Neural progenitor cell (in vitro differentiated cells): ENCODE data around the gene DDX24. TPM values are rescaled to one million over a fixed set of nuclear protein-coding genes. Genes with fewer than 3 reads are reported as not detected.

Source experiments
- DNase-seq: peaks from one replicate; pipeline ENCODE4 v3.0.0-alpha.2; 2016; ENCODE audit warnings: low spot score
- H2AFZ ChIP-seq: fragments of 200-600 bp; sonication (generic); replicated peaks from 2 replicates; pipeline ENCODE4 v1.6.1; 2016; ENCODE audit warnings: antibody characterized with exemption
- H3F3A ChIP-seq: fragments of 200-600 bp; sonication (generic); 2 replicates; pipeline ENCODE4 v1.6.1; 2016; ENCODE audit warnings: antibody characterized with exemption, low read depth
- H3K27ac ChIP-seq: fragments of 200-600 bp; sonication (generic); 2 replicates; pipeline ENCODE4 v1.5.1; 2016; ENCODE audit warnings: mild to moderate bottlenecking
- H3K27me3 ChIP-seq: fragments of 200-600 bp; sonication (generic); 2 replicates; pipeline ENCODE4 v1.6.1; 2016; ENCODE audit warnings: mild to moderate bottlenecking, moderate library complexity
- H3K36me3 ChIP-seq: fragments of 200-600 bp; sonication (generic); 2 replicates; pipeline ENCODE4 v1.5.1; 2016
- H3K4me1 ChIP-seq: fragments of 200-600 bp; sonication (generic); 2 replicates; pipeline ENCODE4 v1.6.1; 2016; ENCODE audit warnings: mixed run types
- H3K4me2 ChIP-seq: fragments of 200-600 bp; sonication (generic); 2 replicates; pipeline ENCODE4 v1.6.1; 2016
- H3K4me3 ChIP-seq: fragments of 200-600 bp; sonication (generic); 2 replicates; pipeline ENCODE4 v1.5.1; 2016
- H3K79me2 ChIP-seq: fragments of 200-600 bp; sonication (generic); 2 replicates; pipeline ENCODE4 v1.6.1; 2016; ENCODE audit warnings: low read depth
- H3K9ac ChIP-seq: fragments of 200-600 bp; sonication (generic); 2 replicates; pipeline ENCODE4 v1.6.1; 2016
- H3K9me3 ChIP-seq: fragments of 200-600 bp; sonication (generic); 2 replicates; pipeline ENCODE4 v1.5.1; 2016; ENCODE audit warnings: low read depth
- H4K20me1 ChIP-seq: fragments of 200-600 bp; sonication (generic); 2 replicates; pipeline ENCODE4 v1.6.1; 2016; ENCODE audit warnings: low read depth
- H3K27ac Mint-ChIP-seq: 3 replicates; pipeline ENCODE4 v1.8.0; 2021; ENCODE audit warnings: mixed read lengths
- H3K27me3 Mint-ChIP-seq: 2 replicates; pipeline ENCODE4 v1.8.0; 2022; ENCODE audit warnings: low read depth, mild to moderate bottlenecking, inconsistent platforms, moderate library complexity, mixed read lengths; ENCODE audit not compliant: insufficient read depth
- H3K36me3 Mint-ChIP-seq: 3 replicates; pipeline ENCODE4 v1.8.0; 2021; ENCODE audit warnings: mixed read lengths
- H3K4me1 Mint-ChIP-seq: 3 replicates; pipeline ENCODE4 v1.8.0; 2021; ENCODE audit warnings: mixed read lengths
- H3K4me3 Mint-ChIP-seq: 3 replicates; pipeline ENCODE4 v1.8.0; 2021; ENCODE audit warnings: mild to moderate bottlenecking, moderate library complexity, mixed read lengths
- H3K9me3 Mint-ChIP-seq: 3 replicates; pipeline ENCODE4 v1.8.0; 2020; ENCODE audit warnings: mixed read lengths
- EZH2 ChIP-seq: fragments of 200-600 bp; sonication (generic); IDR thresholded peaks from 2 replicates; pipeline ENCODE4 v1.6.1; 2017; ENCODE audit warnings: antibody characterized with exemption, mild to moderate bottlenecking, moderate library complexity
- EZH2phosphoT487 ChIP-seq: fragments of 200-600 bp; sonication (generic); IDR thresholded peaks from 2 replicates; pipeline ENCODE4 v1.6.1; 2017; ENCODE audit warnings: antibody characterized with exemption
- total RNA-seq: library from RNA; depleted of rRNA; stranded (reverse); fragments of >200 nt; gene quantifications from 2 replicates; pipeline ENCODE4 v1.2.3, GENCODE V29; 2015; ENCODE audit warnings: low replicate concordance
- TF ChIP-seq, protein P1 (sequence below): fragments of 200-600 bp; sonication (generic); IDR thresholded peaks from 2 replicates; pipeline ENCODE4 v1.5.1; 2017; ENCODE audit warnings: antibody characterized with exemption, mild to moderate bottlenecking

The DDX24 gene, protein sequence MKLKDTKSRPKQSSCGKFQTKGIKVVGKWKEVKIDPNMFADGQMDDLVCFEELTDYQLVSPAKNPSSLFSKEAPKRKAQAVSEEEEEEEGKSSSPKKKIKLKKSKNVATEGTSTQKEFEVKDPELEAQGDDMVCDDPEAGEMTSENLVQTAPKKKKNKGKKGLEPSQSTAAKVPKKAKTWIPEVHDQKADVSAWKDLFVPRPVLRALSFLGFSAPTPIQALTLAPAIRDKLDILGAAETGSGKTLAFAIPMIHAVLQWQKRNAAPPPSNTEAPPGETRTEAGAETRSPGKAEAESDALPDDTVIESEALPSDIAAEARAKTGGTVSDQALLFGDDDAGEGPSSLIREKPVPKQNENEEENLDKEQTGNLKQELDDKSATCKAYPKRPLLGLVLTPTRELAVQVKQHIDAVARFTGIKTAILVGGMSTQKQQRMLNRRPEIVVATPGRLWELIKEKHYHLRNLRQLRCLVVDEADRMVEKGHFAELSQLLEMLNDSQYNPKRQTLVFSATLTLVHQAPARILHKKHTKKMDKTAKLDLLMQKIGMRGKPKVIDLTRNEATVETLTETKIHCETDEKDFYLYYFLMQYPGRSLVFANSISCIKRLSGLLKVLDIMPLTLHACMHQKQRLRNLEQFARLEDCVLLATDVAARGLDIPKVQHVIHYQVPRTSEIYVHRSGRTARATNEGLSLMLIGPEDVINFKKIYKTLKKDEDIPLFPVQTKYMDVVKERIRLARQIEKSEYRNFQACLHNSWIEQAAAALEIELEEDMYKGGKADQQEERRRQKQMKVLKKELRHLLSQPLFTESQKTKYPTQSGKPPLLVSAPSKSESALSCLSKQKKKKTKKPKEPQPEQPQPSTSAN
- 113 and 153 TPM in 2 replicates for total RNA-seq

DNA sequence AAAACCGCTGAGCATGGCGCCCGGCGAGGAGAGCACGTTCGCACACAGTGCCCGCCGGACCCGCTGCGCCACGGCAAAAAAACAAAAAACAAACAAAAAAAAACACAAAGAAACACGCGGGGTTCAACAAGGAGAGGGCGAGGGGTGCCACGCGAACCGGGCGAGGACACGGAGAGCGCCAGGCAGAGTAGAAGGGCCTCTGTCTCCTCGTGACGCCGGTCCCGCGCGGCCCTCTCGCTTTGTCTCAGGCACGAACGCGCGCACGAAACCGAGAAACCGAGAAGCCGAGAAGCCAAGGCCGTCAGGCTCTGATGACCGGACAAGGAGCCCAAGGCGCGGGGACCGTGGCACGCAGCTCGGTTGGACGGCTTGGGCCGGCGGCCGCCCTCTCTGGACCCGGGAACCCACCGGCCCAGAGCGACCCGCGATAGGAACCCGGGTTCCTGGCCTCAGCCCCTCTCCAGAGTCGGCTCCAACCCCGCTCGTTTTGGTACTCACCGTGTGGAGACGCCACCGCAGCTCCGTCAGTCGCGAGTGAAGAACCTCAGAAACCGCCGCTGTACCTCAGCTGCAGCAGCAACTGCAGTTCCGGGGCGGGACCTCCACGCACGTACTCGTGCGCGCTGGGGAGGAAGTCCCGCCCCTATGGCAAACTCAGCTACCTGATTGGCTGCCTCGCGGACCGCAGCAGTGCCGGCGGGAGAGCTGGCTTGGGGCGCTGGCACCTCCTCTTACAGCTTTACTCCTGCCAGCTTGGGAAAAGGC, at the start of gene DDX24, which contains the start of gene IFI27L1:
DDX24 (minus strand) TSS at position 582 of the 765 bp plus-strand sequence. CDS start 1,460 bp downstream, outside the sequence.
IFI27L1 (plus strand) TSS at position 690 of the 765 bp plus-strand sequence. CDS start 15,628 bp downstream, outside the sequence.
- Mint-ChIP-seq H3K4me3 (peak within 1 kb of the TSS; percentile 100), H3K4me1 (peaks cover 29% of the 10 kb centered on the region), H3K27me3 (peaks cover 6% of the 10 kb centered on the region), H3K9me3 (peaks cover 22% of the 10 kb centered on the region), H3K27ac (peak within 1 kb of the TSS; percentile 96), H3K36me3 (peaks cover 54% of the 10 kb centered on the region)
- H3K4me1 ChIP-seq = peaks cover 21% of the 10 kb centered on the region
- no peaks in the 10 kb centered on the region for H3K36me3 ChIP-seq
- peaks cover 67% of the 10 kb centered on the region for H3K79me2 ChIP-seq
- no peaks in the 10 kb centered on the region for H3K9me3 ChIP-seq
- peaks cover 25% of the 10 kb centered on the region for H4K20me1 ChIP-seq
- peak within 1 kb of the TSS; percentile 75 for H3K9ac ChIP-seq
- H3K27me3 ChIP-seq = no peaks in the 10 kb centered on the region
- peak; percentile 97 for DNase-seq
- TF ChIP-seq, protein P1, sequence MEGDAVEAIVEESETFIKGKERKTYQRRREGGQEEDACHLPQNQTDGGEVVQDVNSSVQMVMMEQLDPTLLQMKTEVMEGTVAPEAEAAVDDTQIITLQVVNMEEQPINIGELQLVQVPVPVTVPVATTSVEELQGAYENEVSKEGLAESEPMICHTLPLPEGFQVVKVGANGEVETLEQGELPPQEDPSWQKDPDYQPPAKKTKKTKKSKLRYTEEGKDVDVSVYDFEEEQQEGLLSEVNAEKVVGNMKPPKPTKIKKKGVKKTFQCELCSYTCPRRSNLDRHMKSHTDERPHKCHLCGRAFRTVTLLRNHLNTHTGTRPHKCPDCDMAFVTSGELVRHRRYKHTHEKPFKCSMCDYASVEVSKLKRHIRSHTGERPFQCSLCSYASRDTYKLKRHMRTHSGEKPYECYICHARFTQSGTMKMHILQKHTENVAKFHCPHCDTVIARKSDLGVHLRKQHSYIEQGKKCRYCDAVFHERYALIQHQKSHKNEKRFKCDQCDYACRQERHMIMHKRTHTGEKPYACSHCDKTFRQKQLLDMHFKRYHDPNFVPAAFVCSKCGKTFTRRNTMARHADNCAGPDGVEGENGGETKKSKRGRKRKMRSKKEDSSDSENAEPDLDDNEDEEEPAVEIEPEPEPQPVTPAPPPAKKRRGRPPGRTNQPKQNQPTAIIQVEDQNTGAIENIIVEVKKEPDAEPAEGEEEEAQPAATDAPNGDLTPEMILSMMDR = no peak
- TF ChIP-seq EZH2phosphoT487 (no peak), EZH2 (no peak)
- peaks cover 4% of the 10 kb centered on the region for H3F3A ChIP-seq
- peak within 1 kb of the TSS; percentile 88 for H3K4me3 ChIP-seq
- peak within 1 kb of the TSS; percentile 96 for H3K4me2 ChIP-seq
- no peak within 1 kb of the TSS for H3K27ac ChIP-seq
- H2AFZ ChIP-seq = peak within 1 kb of the TSS; percentile 86

DNA sequence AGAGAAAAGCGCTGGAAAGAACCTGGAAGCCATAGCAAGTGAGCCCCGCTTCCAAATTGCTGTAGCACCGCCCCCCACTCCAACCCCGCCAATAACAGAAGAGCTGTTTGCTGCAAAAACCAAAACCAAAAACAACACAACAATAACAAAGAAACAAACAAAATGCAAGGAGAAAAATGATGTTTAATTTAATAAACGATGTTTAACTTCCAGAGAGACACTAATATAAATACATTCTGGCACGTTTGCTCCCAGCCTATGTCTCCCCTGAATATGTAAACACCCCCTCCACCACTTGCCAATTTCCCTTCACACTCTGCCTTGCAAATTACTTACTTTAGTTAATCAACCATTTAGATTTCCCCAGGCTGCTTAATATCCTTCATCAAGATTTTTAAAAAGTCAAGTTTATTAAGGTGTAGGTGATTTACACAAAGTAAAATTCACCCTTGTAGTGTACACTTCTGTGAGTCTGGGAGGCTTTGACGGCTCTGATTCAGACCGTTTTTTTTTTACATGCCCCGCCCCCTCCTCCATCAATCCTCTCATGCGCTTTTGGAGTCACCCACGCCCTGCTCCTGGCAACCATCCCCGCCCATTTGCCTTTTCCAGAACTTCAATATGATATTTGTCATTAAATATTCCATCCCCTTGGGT, 48.9 kb upstream of the DDX24 start:
- H3K9me3 ChIP-seq = no peaks in the 10 kb centered on the region
- peak overlapping the region; percentile 48 for H2AFZ ChIP-seq
- H3K4me1 ChIP-seq = peaks cover 4% of the 10 kb centered on the region
- H3K9ac ChIP-seq = no peak overlapping the region
- H3K27me3 Mint-ChIP-seq = peaks cover 15% of the 10 kb centered on the region
- H3K36me3 ChIP-seq = no peaks in the 10 kb centered on the region
- no peaks in the 10 kb centered on the region for H3K27me3 ChIP-seq
- TF ChIP-seq, protein P1 = no peak
- TF ChIP-seq EZH2 = no peak
- TF ChIP-seq EZH2phosphoT487 = no peak
- DNase-seq = peak; percentile 75
- no peaks in the 10 kb centered on the region for H3K79me2 ChIP-seq
- H3F3A ChIP-seq = peaks cover 16% of the 10 kb centered on the region
- H3K4me1 Mint-ChIP-seq = peaks cover 18% of the 10 kb centered on the region
- no peaks in the 10 kb centered on the region for H3K36me3 Mint-ChIP-seq
- H3K27ac ChIP-seq = no peak overlapping the region
- peak overlapping the region; percentile 53 for H3K4me3 ChIP-seq
- H3K4me2 ChIP-seq = peak overlapping the region; percentile 84
- no peaks in the 10 kb centered on the region for H4K20me1 ChIP-seq
- peak overlapping the region; percentile 40 for H3K27ac Mint-ChIP-seq
- no peaks in the 10 kb centered on the region for H3K9me3 Mint-ChIP-seq
- H3K4me3 Mint-ChIP-seq = peak overlapping the region; percentile 90
